GM19240 (cell line): ENCODE measurements around the gene SLC6A18.
"Not testable (repeated sequence)": the region's sequence is repeated elsewhere in the genome, so short reads cannot be mapped to it uniquely, and the experiment has no call there.

ENCODE experiments used
- DNase-seq: peaks from one replicate; pipeline ENCODE4 v3.0.0; 2011; ENCODE audit warnings: low spot score; ENCODE audit not compliant: insufficient read length

SLC6A18 gene

GRCh38 chr5:1272201-1272600 lies 47.0 kb downstream of the SLC6A18 start:
- DNase-seq = no peak

GRCh38 chr5:1273745-1274144 lies 48.6 kb downstream of the SLC6A18 start:
- DNase-seq = no peak

- DNase-seq = no peak
Observed at GRCh38 chr5:1274471-1274870, 49.3 kb downstream of the SLC6A18 start.

- not testable (repeated sequence) for DNase-seq
Observed at GRCh38 chr5:1275397-1276391, 50.5 kb downstream of the SLC6A18 start.

DNA sequence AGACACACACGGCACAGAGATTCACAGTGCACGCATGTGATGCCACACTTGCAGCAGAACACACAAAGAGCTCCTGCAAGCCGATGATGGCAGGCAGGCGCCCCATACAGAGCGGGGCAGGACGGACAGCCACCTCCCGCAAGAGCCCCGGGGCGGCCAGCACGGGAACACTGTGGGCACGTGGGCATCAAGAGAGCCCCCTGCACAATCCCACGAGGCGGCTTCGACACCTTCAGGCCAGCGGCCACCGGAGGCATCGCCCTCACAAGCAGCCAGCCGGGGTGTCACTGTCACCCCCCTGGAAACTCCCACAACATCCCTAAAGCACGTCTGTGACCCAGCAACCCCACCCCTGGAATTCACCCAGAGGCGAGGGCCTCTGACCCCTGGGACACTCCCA lies 51.7 kb downstream of the SLC6A18 start:
- no peak for DNase-seq

- DNase-seq = no peak
Observed at GRCh38 chr5:1277331-1277730, 52.1 kb downstream of the SLC6A18 start.

- no peak for DNase-seq
Observed at GRCh38 chr5:1277781-1278180, 52.6 kb downstream of the SLC6A18 start.

DNA sequence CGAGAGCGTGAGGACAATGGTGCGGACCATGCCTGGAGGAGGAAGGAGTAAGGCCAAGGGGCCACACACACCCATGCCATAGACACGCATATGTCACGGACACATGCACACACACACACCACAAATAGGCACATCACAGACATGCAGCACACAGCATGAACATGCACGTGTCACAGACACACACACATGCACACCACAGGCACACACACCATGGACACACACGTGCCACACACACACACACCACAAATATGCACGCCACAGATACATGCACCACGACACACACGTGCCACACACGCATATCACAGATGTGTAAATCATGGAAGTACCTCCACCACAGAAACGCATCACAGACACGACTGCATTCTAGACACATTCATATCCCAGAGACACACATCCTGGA lies 53.0 kb downstream of the SLC6A18 start:
- DNase-seq = no peak

DNA sequence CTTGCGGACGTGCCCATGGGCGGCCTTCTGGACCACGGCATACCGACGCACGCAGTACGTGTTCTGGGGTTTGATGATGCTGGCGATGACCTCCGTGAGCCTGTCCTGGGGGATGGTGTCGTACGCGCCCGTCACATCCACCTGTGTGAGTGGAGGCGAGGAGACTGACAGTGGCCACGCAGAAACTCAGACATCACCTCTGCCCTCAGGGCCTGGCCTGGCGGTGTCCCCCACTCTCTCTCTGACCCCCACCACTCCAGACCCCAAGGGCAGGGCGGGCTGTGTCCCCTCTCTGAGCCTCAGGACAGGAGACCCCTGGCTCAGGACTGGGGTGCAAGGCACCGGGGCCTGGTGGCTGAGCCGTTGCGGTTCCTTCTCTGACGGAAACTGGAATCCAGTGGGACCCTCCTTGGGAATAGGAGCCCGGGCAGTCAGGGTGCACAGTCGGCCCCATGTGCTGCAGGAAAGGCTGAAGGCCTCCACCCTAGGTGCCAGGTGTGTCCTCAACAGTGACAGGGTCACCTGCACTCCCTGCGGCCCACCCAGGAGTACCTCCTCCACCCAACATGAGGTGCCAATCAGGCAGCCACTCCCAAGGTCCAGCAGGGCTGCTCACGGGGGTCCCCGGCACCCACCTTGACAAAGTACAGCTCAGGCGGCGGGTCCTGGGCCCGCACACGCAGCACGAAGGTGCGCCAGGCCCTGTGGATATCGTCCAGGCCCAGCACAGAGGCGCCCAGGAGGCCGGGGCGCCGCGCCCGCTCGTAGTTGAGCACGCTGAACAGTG lies 53.7 kb downstream of the SLC6A18 start:
- no peak for DNase-seq

GRCh38 chr5:1279443-1280151 lies 54.4 kb downstream of the SLC6A18 start:
- DNase-seq = no peak

- no peak for DNase-seq
Observed at GRCh38 chr5:1280177-1281037, 55.2 kb downstream of the SLC6A18 start.

DNA sequence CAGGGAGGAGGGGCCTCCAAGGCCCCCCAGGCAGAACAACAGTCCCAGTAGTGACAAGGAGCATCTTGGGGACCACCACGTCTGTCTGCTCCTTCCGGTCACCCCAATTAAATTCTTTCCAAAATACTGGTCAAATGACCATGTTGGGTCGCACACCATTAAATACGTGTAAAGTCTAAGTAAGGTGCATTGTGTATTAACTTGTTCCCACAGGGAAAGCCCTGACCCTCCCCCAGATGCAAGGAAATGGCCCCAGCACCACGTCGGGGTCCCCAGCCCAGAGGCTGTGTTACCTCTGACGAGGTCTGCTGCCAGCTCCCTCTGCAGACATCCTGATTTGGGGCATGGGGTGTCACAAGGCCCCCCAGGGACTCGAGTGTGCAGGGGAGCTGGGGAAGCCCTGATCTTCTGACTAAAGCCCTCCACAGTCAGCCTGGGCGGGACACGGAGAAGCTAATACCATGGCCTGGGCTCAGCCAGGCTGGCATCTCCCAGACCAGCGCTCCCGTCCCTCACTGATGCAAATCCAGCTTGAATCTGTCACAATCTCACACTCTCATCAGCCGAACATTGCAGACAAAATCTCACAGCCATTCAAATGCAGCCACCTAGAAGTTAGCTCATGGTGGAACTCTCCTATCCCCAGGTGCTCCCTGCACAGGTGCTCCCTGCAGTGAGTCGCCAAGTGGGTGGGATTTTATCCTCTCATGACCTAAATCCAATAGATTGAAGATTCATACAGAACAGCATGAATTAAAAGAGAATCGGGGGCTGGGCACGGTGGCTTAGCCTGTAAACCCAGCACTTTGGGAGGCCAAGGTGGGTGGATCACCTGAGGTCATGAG lies 56.1 kb downstream of the SLC6A18 start:
- no peak for DNase-seq

DNA sequence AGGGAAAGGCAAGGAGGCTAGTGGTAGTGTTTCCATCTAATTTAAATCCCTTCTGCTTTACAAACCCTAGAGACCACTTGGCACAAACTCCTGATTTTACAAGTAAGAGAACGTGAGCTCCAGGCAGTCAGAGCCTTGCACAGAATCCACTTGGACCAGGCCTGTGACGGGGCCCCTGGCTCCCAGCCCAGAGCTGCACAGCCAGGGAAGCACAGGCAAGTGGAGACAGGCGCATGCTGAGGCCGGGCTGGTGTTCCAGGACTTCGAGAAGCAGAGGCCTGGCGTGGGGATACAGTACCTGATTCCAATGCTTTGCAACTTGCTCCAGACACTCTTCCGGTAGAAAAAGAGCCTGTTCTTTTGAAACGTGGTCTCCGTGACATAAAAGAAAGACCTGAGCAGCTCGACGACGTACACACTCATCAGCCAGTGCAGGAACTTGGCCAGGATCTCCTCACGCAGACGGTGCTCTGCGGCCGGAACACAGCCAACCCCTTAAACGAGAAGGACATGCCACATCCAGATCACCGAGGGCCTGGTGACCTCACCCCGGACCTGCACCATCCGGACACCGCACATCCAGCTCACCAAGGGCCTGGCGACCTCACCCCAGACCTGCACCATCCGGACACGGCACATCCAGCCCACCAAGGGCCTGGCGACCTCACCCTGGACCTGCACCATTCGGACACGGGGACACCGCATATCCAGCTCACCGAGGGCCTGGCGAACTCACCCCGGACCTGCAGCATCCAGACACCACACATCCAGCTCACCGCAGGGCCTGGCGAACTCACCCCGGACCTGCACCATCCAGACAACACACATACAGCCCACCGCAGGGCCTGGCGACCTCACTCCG lies 57.2 kb downstream of the SLC6A18 start:
- DNase-seq = no peak

DNA sequence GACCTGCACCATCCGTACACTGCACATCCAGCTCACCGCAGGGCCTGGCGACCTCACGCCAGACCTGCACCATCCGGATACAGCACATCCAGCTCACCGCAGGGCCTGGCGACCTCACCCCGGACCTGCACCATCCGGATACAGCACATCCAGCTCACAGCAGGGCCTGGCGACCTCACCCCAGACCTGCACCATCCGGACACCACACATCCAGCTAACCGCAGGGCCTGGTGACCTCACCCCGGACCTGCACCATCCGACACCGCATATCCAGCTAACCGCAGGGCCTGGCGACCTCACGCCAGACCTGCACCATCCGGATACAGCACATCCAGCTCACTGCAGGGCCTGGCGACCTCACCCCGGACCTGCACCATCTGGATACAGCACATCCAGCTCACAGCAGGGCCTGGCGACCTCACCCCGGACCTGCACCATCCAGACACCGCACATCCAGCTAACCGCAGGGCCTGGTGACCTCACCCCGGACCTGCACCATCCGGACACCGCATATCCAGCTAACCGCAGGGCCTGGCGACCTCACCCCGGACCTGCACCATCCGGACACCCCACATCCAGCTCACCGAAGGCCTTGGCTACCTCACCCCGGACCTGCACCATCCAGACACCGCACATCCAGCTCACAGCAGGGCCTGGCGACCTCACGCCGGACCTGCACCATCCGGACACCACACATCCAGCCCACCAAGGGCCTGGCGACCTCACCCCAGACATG lies 58.0 kb downstream of the SLC6A18 start:
- DNase-seq = not testable (repeated sequence)

DNA sequence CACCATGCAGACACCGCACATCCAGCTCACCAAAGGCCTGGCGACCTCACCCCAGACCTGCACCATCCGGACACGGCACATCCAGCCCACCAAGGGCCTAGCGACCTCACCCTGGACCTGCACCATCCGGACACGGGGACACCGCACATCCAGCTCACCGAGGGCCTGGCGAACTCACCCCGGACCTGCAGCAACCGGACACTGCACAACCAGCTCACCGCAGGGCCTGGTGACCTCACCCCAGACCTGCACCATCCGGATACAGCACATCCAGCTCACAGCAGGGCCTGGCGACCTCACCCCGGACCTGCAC lies 58.5 kb downstream of the SLC6A18 start:
- not testable (repeated sequence) for DNase-seq

GRCh38 chr5:1284336-1284970 lies 59.3 kb downstream of the SLC6A18 start:
- DNase-seq = not testable (repeated sequence)

- no peak for DNase-seq
Observed at GRCh38 chr5:1285141-1285540, 60.0 kb downstream of the SLC6A18 start.

- no peak for DNase-seq
Observed at GRCh38 chr5:1285883-1286291, 60.7 kb downstream of the SLC6A18 start.
